Keratinocyte (primary cell): ENCODE results near the gene CUX1. TPM values are rescaled to one million over a fixed set of nuclear protein-coding genes. Genes with fewer than 3 reads are reported as not detected.

ENCODE experiments used
- DNase-seq: peaks from one replicate; pipeline ENCODE4 v3.0.0-alpha.2; 2011; ENCODE audit warnings: low read depth, missing footprints, low spot score
- FAIRE-seq: peaks from 2 replicates; lab custom pipeline; 2011; peaks lifted over from hg19 to GRCh38; lab: Jason Lieb, UNC
- H2AFZ ChIP-seq: 2 replicates; pipeline ENCODE4 v1.6.0; 2012; ENCODE audit warnings: low read length, control low read depth, inconsistent platforms; ENCODE audit not compliant: control insufficient read depth
- H3K27ac ChIP-seq: 2 replicates; pipeline ENCODE4 v1.5.1; 2011; ENCODE audit warnings: low read length; ENCODE audit not compliant: control insufficient read depth, insufficient read depth
- H3K27me3 ChIP-seq: 3 replicates; pipeline ENCODE4 v1.6.0; 2011; ENCODE audit warnings: low read length; ENCODE audit not compliant: control insufficient read depth, insufficient read depth; ENCODE audit errors: extremely low read depth
- H3K36me3 ChIP-seq, 2 experiments: 2 replicates in 1 of 2; 3 replicates in 1 of 2; pipeline ENCODE4 v1.5.1; 2011; ENCODE audit warnings: low read length in 2 of 2, mild to moderate bottlenecking in 1 of 2; ENCODE audit not compliant: control insufficient read depth in 2 of 2, insufficient read depth in 2 of 2; ENCODE audit errors: extremely low read depth in 1 of 2
- H3K4me1 ChIP-seq: 3 replicates; pipeline ENCODE4 v1.5.1; 2011; ENCODE audit warnings: low read length; ENCODE audit not compliant: control insufficient read depth, insufficient read depth; ENCODE audit errors: extremely low read depth
- H3K4me2 ChIP-seq: 3 replicates; pipeline ENCODE4 v1.6.0; 2011; ENCODE audit warnings: low read depth, low read length; ENCODE audit not compliant: control insufficient read depth, insufficient read depth; ENCODE audit errors: extremely low read depth
- H3K4me3 ChIP-seq, 3 experiments: fragments of 200-600 bp in 1 of 3; sonication (generic) in 1 of 3; 2 replicates in 2 of 3; 3 replicates in 1 of 3; pipeline ENCODE4 v1.5.1; 2011 to 2016; ENCODE audit warnings: low read length in 3 of 3, mild to moderate bottlenecking in 3 of 3, control low read depth in 2 of 3, inconsistent platforms in 1 of 3, low read depth in 1 of 3, mixed read lengths in 1 of 3, mixed run types in 1 of 3, moderate library complexity in 1 of 3; ENCODE audit not compliant: control insufficient read depth in 2 of 3, insufficient read depth in 2 of 3; ENCODE audit errors: extremely low read depth in 1 of 3
- H3K79me2 ChIP-seq: 2 replicates; pipeline ENCODE4 v1.6.0; 2012; ENCODE audit warnings: low read length; ENCODE audit not compliant: control insufficient read depth, insufficient read depth
- H3K9ac ChIP-seq: 3 replicates; pipeline ENCODE4 v1.6.0; 2011; ENCODE audit warnings: low read length; ENCODE audit not compliant: control insufficient read depth, insufficient read depth; ENCODE audit errors: extremely low read depth
- H3K9me1 ChIP-seq: 3 replicates; pipeline ENCODE4 v1.6.0; 2011; ENCODE audit warnings: low read length; ENCODE audit not compliant: control insufficient read depth, insufficient read depth; ENCODE audit errors: extremely low read depth
- H3K9me3 ChIP-seq: 2 replicates; pipeline ENCODE4 v1.5.1; 2012; ENCODE audit warnings: low read depth, low read length; ENCODE audit not compliant: control insufficient read depth
- H4K20me1 ChIP-seq: 3 replicates; pipeline ENCODE4 v1.6.0; 2011; ENCODE audit warnings: low read length; ENCODE audit not compliant: control insufficient read depth, insufficient read depth; ENCODE audit errors: extremely low read depth
- CTCF ChIP-seq, 3 experiments: IDR thresholded peaks in 1 of 3; conservative IDR thresholded peaks in 1 of 3; optimal IDR thresholded peaks in 1 of 3; 2 replicates in 2 of 3; 3 replicates in 1 of 3; pipeline versions ENCODE3 to v1.5.1; 2011; ENCODE audit warnings: low read length in 3 of 3, mild to moderate bottlenecking in 3 of 3, moderate library complexity in 2 of 3, control low read depth in 1 of 3, inconsistent platforms in 1 of 3; ENCODE audit not compliant: insufficient read depth in 2 of 3; ENCODE audit errors: extremely low read depth in 1 of 3
- EZH2 ChIP-seq: IDR thresholded peaks from one replicate; pipeline ENCODE4 v1.6.1; 2012; ENCODE audit warnings: inconsistent platforms, mild to moderate bottlenecking, low read length, moderate library complexity
- dilution Hi-C: fragments of 300-500 bp; cut with MboI; formaldehyde crosslinking; loops from one replicate; pipeline ENCODE4 v1.7.0; 2020; ENCODE audit warnings: low sequenced_read_pairs; ENCODE audit not compliant: extremely low pct_ligation_motif_present
- polyA plus RNA-seq, 5 experiments: library from polyadenylated mRNA; depleted of rRNA in 3 of 5; stranded (reverse) in 3 of 5; stranded (forward) in 1 of 5; unstranded in 1 of 5; fragments of >200 nt; gene quantifications; 1 replicate in 1 of 5; 2 replicates in 3 of 5; 3 replicates in 1 of 5; pipeline versions ENCODE4 v1.2.1 to v1.2.3, GENCODE V29; 2011 to 2012; ENCODE audit warnings: missing spikeins in 2 of 5, low read depth in 1 of 5, low replicate concordance in 1 of 5

The CUX1 gene
- polyA plus RNA-seq, 1 donor (not counting 4 experiments of a cell fraction or from before 2014, with no cell fraction given) = 18.3 TPM

DNA sequence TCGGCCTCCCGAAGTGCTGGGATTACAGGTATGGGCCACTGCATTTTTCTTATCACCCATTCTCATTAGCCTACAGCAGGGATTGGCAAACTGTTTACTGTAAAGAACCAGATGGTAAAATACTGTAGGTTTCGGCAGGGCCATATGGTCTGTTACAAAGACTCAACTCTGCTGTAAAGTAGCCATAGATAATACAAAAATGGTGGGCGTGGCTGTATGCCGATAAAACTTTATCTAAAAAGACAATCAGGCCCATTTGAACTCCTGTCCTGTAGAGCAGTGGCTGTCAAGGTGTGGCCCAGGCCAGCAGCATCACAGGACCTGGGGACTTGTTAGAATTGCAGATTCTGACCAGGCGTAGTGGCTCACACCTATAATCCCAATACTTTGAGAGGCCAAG lies 134.3 kb downstream of the CUX1 start:
- peaks cover 1% of the 10 kb centered on the region for H3K79me2 ChIP-seq
- FAIRE-seq (no peak), DNase-seq (no peak)
- no peaks in the 10 kb centered on the region for H4K20me1 ChIP-seq
- dilution Hi-C loops = no loop called here
- H2AFZ ChIP-seq = no peak overlapping the region
- no peaks in the 10 kb centered on the region for H3K9me3 ChIP-seq
- no peak overlapping the region for H3K4me2 ChIP-seq
- peaks cover 9% of the 10 kb centered on the region for H3K4me1 ChIP-seq
- no peaks in the 10 kb centered on the region for H3K36me3 ChIP-seq
- H3K27ac ChIP-seq = no peak overlapping the region
- no peaks in the 10 kb centered on the region for H3K27me3 ChIP-seq
- no peak overlapping the region for H3K4me3 ChIP-seq
- H3K9me1 ChIP-seq = peaks cover 2% of the 10 kb centered on the region
- no peak overlapping the region for H3K9ac ChIP-seq
- TF ChIP-seq CTCF (optimal IDR thresholded peaks at IDR 0.05 in 1 of 3, IDR thresholded peaks at IDR 0.05 in 1 of 3, conservative IDR thresholded peaks at IDR 0.05 in 1 of 3; ENCODE audit: extremely low read depth in 1 of 3, insufficient read depth in 2 of 3, low read length in 3 of 3) (no peak), EZH2 (no peak)

DNA sequence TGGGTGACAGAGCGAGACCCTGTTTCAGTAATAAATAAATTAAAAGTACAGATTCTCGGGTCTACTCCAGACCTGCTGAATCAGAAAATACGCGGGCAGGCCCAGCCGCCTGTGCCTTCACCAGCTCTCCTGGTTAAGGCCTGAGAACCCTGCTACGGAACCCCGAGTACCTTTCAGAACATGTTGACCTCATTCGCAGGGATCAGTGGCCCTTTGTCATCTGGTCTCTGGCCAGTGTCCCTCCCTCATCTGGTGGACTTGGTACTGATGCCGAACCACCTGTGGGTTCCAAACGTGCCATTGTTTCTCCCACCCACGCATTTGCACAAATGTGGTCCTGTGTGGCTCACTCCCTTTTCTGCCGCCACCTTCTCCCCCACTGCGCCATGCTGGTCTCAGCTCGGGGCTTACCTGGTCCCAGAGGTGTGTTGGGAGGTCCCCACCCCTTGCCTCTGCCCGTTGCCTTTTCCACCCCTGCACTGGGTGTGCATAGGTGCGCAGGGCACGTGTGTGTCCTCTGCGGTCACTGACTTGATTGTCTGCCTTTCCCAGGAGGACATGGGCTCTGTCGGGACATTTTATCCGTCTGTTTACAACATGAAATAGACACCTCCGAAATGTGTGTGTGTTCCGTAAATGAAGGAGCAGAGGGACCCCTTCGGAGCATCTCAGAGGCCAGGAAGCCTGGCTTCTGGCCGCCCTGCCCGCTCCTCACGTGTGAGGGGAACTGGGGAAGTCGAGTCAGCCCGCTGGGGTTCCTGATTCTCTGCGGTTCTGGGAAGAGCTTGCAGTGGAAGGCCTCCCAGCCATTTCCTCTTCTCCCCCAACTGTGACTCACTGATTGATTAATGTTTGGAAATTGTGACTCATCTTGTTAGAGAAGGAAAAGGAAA lies 135.2 kb downstream of the CUX1 start:
- H3K4me3 ChIP-seq = no peak overlapping the region
- peaks cover 1% of the 10 kb centered on the region for H3K79me2 ChIP-seq
- H2AFZ ChIP-seq = no peak overlapping the region
- H4K20me1 ChIP-seq = no peaks in the 10 kb centered on the region
- no peak overlapping the region for H3K27ac ChIP-seq
- H3K4me2 ChIP-seq = no peak overlapping the region
- no peak for DNase-seq
- H3K36me3 ChIP-seq = no peaks in the 10 kb centered on the region
- dilution Hi-C loops = no loop called here
- H3K27me3 ChIP-seq = no peaks in the 10 kb centered on the region
- peaks cover 2% of the 10 kb centered on the region for H3K9me1 ChIP-seq
- H3K4me1 ChIP-seq = peaks cover 9% of the 10 kb centered on the region
- H3K9ac ChIP-seq = no peak overlapping the region
- FAIRE-seq = no peak
- TF ChIP-seq EZH2 (no peak), CTCF (optimal IDR thresholded peaks at IDR 0.05 in 1 of 3, IDR thresholded peaks at IDR 0.05 in 1 of 3, conservative IDR thresholded peaks at IDR 0.05 in 1 of 3; ENCODE audit: extremely low read depth in 1 of 3, insufficient read depth in 2 of 3, low read length in 3 of 3) (no peak)
- no peaks in the 10 kb centered on the region for H3K9me3 ChIP-seq
